Vagina (tissue), 2 donors: ENCODE results near the gene PLEKHM2. TPM values are rescaled to one million over a fixed set of nuclear protein-coding genes. Genes with fewer than 3 reads are reported as not detected.
"Not testable (repeated sequence)": the region's sequence is repeated elsewhere in the genome, so short reads cannot be mapped to it uniquely, and the experiment has no call there.

ENCODE experiments used
- DNase-seq, 2 donors: peaks; one replicate each; pipeline ENCODE4 v3.0.0-alpha.2; 2017; ENCODE audit errors: extremely low spot score in 2 of 2
- H3K27ac ChIP-seq: fragments of 200-600 bp; sonication (generic); one replicate; pipeline ENCODE4 v1.5.1; 2019
- H3K27me3 ChIP-seq: fragments of 200-600 bp; sonication (generic); one replicate; pipeline ENCODE4 v1.5.1; 2019
- H3K36me3 ChIP-seq, 2 donors: fragments of 200-600 bp; sonication (generic); one replicate each; pipeline ENCODE4 v1.5.1; 2017 to 2019
- H3K4me1 ChIP-seq: fragments of 200-600 bp; sonication (generic); one replicate; pipeline ENCODE4 v1.5.1; 2019
- H3K4me3 ChIP-seq, 2 donors: fragments of 200-600 bp; sonication (generic); 1 replicate in 1 of 2; 2 replicates in 1 of 2; pipeline ENCODE4 v1.5.1; 2016 to 2019
- H3K9me3 ChIP-seq: fragments of 200-600 bp; sonication (generic); one replicate; pipeline ENCODE4 v1.5.1; 2019
- POLR2A ChIP-seq, 2 donors: fragments of 450-650 bp; IDR thresholded peaks; one replicate each; pipeline ENCODE4 v1.6.1; 2017; ENCODE audit warnings: antibody characterized with exemption in 2 of 2, mild to moderate bottlenecking in 2 of 2, moderate library complexity in 2 of 2
- POLR2AphosphoS5 ChIP-seq, 2 donors: sonication (generic); formaldehyde crosslinking; IDR thresholded peaks; one replicate each; pipeline ENCODE4 v1.9.0; 2017; ENCODE audit warnings: antibody characterized with exemption in 2 of 2, mild to moderate bottlenecking in 2 of 2, low read depth in 1 of 2; ENCODE audit not compliant: insufficient read depth in 1 of 2
- intact Hi-C: fragments of 100-400 bp; cut with DNase I; formaldehyde crosslinking; loops from one replicate; pipeline ENCODE4 v1.15.1; 2023
- total RNA-seq: library from RNA; depleted of rRNA; stranded (reverse); fragments of >200 nt; gene quantifications from one replicate; pipeline ENCODE4 v1.2.3, GENCODE V29; 2016
- TF ChIP-seq, protein P1 (sequence below), 3 experiments: fragments of 450-650 bp in 2 of 3; fragments of 200-600 bp in 1 of 3; sonication (generic) in 1 of 3; IDR thresholded peaks; one replicate each; pipeline ENCODE4 v1.5.1; 2017 to 2019; ENCODE audit warnings: antibody characterized with exemption in 3 of 3, mild to moderate bottlenecking in 2 of 3, moderate library complexity in 2 of 3

Gene PLEKHM2
- total RNA-seq, 1 donor from 2014 or later, result 56.2 TPM

DNA sequence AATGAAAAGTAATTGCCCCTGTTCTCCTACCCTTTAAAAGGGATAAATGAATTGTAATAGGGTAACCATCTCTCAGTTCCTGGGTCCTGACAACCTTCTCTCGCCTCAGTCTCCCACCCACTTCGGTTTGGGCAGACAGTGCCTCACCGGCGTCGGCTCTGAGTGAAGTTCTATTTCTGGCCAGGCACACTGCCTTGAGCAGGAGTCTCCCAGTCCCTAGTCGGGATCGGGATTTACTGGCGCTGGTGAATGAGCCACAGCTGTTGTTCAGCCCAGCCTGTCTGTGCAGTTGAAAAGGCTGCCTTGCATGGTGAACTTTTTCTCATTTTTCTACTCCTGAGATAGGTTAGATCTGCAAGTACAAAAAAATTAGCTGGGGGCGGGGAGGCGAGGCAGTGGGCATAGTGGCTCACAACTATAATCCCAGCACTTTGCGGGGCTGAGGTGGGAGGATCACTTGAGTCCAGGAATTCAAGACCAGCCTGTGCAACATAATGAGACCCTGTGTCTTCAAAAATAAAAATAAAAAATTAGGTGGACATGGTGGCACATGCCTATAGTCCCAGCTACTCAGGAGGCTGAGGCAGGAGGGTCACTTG is 7.4 kb downstream of the PLEKHM2 start:
- no peak for TF ChIP-seq POLR2A (IDR thresholded peaks at IDR 0.05)
- no peak for TF ChIP-seq POLR2AphosphoS5 (IDR thresholded peaks at IDR 0.05; ENCODE audit: insufficient read depth in 1 of 2, low read depth in 1 of 2)
- TF ChIP-seq, protein P1, sequence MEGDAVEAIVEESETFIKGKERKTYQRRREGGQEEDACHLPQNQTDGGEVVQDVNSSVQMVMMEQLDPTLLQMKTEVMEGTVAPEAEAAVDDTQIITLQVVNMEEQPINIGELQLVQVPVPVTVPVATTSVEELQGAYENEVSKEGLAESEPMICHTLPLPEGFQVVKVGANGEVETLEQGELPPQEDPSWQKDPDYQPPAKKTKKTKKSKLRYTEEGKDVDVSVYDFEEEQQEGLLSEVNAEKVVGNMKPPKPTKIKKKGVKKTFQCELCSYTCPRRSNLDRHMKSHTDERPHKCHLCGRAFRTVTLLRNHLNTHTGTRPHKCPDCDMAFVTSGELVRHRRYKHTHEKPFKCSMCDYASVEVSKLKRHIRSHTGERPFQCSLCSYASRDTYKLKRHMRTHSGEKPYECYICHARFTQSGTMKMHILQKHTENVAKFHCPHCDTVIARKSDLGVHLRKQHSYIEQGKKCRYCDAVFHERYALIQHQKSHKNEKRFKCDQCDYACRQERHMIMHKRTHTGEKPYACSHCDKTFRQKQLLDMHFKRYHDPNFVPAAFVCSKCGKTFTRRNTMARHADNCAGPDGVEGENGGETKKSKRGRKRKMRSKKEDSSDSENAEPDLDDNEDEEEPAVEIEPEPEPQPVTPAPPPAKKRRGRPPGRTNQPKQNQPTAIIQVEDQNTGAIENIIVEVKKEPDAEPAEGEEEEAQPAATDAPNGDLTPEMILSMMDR (IDR thresholded peaks at IDR 0.05), result no peak
- Histone ChIP-seq H3K27me3 (no peaks in the 10 kb centered on the region), H3K4me3 (no peak overlapping the region), H3K4me1 (peaks cover 60% of the 10 kb centered on the region), H3K36me3 (no peaks in the 10 kb centered on the region), H3K9me3 (no peaks in the 10 kb centered on the region), H3K27ac (peak overlapping the region; percentile 39)
- DNase-seq, result no peak
- intact Hi-C loops, result no loop called here

- no peak for DNase-seq
- Histone ChIP-seq H3K27me3 (no peaks in the 10 kb centered on the region), H3K36me3 (no peaks in the 10 kb centered on the region), H3K4me1 (peaks cover 58% of the 10 kb centered on the region), H3K4me3 (no peak overlapping the region), H3K9me3 (no peaks in the 10 kb centered on the region), H3K27ac (peak overlapping the region; percentile 39)
- intact Hi-C loops, result no loop called here
- TF ChIP-seq POLR2A (IDR thresholded peaks at IDR 0.05), result no peak
- TF ChIP-seq, protein P1 (IDR thresholded peaks at IDR 0.05), result no peak
- no peak for TF ChIP-seq POLR2AphosphoS5 (IDR thresholded peaks at IDR 0.05; ENCODE audit: insufficient read depth in 1 of 2, low read depth in 1 of 2)
Observed at GRCh38 chr1:15692121-15692682, 8.1 kb downstream of the PLEKHM2 start.

- TF ChIP-seq POLR2A (IDR thresholded peaks at IDR 0.05), result no peak
- TF ChIP-seq POLR2AphosphoS5 (IDR thresholded peaks at IDR 0.05; ENCODE audit: insufficient read depth in 1 of 2, low read depth in 1 of 2), result no peak
- TF ChIP-seq, protein P1 (IDR thresholded peaks at IDR 0.05), result no peak
- no peaks in the 10 kb centered on the region for H3K36me3 ChIP-seq
- peaks cover 50% of the 10 kb centered on the region for H3K4me1 ChIP-seq
- no peak for DNase-seq
- H3K9me3 ChIP-seq, result no peaks in the 10 kb centered on the region
- no peaks in the 10 kb centered on the region for H3K27me3 ChIP-seq
- H3K27ac ChIP-seq, result no peak overlapping the region
- intact Hi-C loops, result no loop called here
- no peak overlapping the region for H3K4me3 ChIP-seq
Observed at GRCh38 chr1:15693371-15693770, 9.3 kb downstream of the PLEKHM2 start.

GRCh38 chr1:15696956-15697521 is 12.9 kb downstream of the PLEKHM2 start:
- H3K27ac ChIP-seq, result peak overlapping the region; percentile 7
- no peaks in the 10 kb centered on the region for H3K36me3 ChIP-seq
- peaks cover 52% of the 10 kb centered on the region for H3K4me1 ChIP-seq
- no peaks in the 10 kb centered on the region for H3K27me3 ChIP-seq
- no peak overlapping the region for H3K4me3 ChIP-seq
- DNase-seq, result no peak
- no peaks in the 10 kb centered on the region for H3K9me3 ChIP-seq
- intact Hi-C loops, result no loop called here
- TF ChIP-seq POLR2A (IDR thresholded peaks at IDR 0.05) (no peak), POLR2AphosphoS5 (IDR thresholded peaks at IDR 0.05; ENCODE audit: insufficient read depth in 1 of 2, low read depth in 1 of 2) (no peak)
- TF ChIP-seq, protein P1 (IDR thresholded peaks at IDR 0.05), result no peak

DNA sequence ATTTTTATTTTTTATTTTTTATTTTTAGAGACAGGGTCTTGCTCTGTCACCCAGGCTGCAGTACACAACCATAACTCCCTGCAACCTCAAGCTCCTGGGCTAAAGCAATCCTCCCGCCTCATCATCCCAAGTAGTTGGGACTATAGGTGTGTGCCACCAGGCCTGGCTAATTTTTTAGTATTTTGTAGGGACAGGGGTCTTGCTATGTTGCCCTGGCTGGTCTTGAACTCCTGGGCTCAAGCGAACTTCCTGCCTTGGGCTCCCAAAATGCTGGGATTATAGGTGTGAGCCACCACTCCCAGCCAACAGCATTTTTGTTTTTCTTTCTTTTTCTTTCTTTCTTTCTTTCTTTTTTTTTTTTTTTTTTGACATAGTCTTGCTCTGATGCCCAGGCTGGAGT is 14.1 kb downstream of the PLEKHM2 start:
- H3K4me3 ChIP-seq, result no peak overlapping the region
- H3K27ac ChIP-seq, result no peak overlapping the region
- peaks cover 52% of the 10 kb centered on the region for H3K4me1 ChIP-seq
- DNase-seq, result no peak
- TF ChIP-seq, protein P1 (IDR thresholded peaks at IDR 0.05), result no peak
- intact Hi-C loops, result no loop called here
- no peaks in the 10 kb centered on the region for H3K27me3 ChIP-seq
- no peaks in the 10 kb centered on the region for H3K9me3 ChIP-seq
- H3K36me3 ChIP-seq, result no peaks in the 10 kb centered on the region

DNA sequence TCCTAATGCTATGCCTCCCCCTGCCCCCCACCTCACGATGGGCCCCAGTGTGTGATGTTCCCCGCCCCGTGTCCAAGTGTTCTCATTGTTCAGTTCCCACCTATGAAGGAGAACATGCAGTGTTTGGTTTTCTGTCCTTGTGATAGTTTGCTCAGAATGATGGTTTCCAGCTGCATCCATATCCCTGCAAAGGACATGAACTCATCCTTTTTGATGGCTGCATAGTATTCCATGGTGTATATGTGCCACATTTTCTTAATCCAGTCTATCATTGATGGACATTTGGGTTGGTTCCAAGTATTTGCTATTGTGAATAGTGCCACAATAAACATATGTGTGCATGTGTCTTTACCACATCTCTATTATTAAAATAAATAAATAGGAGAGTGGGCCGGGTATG is 15.2 kb downstream of the PLEKHM2 start:
- intact Hi-C loops, H3K27ac ChIP-seq, H3K9me3 ChIP-seq, H3K27me3 ChIP-seq, H3K4me3 ChIP-seq, DNase-seq, H3K36me3 ChIP-seq: not testable (repeated sequence)
- H3K4me1 ChIP-seq, result peaks cover 52% of the 10 kb centered on the region
